ENCODE results near the gene TUBB8.
"Not testable (repeated sequence)": the region's sequence is repeated elsewhere in the genome, so short reads cannot be mapped to it uniquely, and the experiment has no call there.

Gene TUBB8

DNA sequence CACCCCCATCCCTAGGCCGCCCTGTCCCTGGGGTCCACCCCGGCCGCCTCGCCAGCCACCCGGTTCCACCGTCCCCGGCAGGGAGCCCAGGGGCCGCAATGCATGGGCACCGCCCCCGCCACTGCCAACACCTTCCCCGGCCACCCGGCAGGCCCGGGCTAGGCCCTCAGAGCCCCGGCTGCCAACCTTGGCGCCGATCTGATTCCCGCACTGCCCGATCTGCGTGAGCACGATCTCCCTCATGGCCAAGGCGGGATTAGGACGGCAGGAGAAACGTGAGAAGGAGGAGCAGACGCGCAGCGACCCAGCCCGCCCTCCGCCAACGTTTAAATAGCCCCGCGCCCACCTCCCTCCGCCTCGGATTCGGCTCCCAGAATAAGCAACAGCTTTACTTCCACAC is at the start of gene TUBB8:
Gene TUBB8 (minus strand): TSS at position 301 of the 400 bp plus-strand sequence. CDS start 58 bp downstream, at position 243.
- DNase-seq (ENCODE audit: low read depth) = no peak

- no peak for DNase-seq (ENCODE audit: low read depth)
These were observed 47.4 kb upstream of the TUBB8 start for GRCh38 chr10:96466-96865.

- DNase-seq (ENCODE audit: low read depth) = no peak
These were observed 46.4 kb upstream of the TUBB8 start for GRCh38 chr10:95356-96115.

DNA sequence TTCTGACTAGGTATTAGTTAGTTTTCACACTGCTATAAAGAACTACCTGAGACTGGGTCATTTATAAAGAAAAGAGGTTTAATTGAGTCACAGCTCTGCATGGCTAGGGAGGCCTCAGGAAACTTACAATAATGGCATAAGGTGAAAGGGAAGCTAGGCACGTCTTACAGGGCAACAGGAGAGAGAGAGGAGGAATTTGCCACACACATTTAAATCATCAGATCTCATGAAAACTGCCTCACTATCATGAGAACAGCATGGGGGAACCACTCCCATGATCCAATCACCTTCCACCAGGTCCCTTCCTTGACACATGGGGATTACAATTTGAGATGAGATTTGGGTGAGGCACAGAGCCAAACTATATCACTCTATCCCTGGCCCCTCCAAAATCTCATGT is 45.5 kb upstream of the TUBB8 start:
- no peak for DNase-seq (ENCODE audit: low read depth)

DNA sequence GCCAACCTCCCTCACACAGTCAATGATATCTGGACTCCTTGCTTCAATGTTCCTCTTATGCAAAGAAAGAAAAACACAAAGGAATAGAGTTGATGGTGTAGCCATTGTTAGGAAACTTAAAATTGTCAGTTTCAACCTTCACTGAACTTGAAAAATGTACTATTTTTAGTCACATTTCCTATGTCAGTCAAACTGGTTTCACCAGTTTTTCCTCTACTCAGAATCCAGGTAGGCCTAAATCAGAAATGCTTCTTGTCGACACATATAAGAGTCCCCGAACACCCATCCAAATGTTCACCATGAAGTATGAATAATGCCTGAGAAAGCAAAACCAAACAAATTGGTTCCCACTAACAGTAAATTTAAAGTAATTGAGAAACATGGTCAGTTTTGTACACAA is 43.8 kb upstream of the TUBB8 start:
- DNase-seq (ENCODE audit: low read depth) = no peak

- no peak for DNase-seq (ENCODE audit: low read depth)
These were observed 43.1 kb upstream of the TUBB8 start for GRCh38 chr10:92153-92552.

GRCh38 chr10:91313-91712 is 42.2 kb upstream of the TUBB8 start:
- no peak for DNase-seq (ENCODE audit: low read depth)

GRCh38 chr10:90161-90560 is 41.1 kb upstream of the TUBB8 start:
- no peak for DNase-seq (ENCODE audit: low read depth)

DNA sequence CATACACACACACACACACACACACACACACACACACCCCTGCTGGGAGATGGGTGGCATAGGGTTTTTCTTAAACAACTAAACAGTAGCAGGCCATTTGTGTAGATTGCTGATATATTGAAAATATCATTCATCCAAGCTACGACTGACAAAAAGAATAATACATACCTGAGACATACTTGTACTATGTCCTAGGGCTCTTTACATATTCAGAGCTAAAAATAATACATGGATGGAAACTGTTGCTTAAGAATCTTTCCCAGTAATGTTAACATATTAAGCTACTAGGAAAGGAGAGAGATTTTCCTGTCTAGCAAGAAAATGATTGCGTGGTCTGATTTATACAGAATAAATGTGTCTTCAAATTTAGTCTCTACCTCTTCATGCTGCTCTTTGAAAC is 40.2 kb upstream of the TUBB8 start:
- DNase-seq (ENCODE audit: low read depth) = no peak

- no peak for DNase-seq (ENCODE audit: low read depth)
These were observed 39.2 kb upstream of the TUBB8 start for GRCh38 chr10:88253-88652.

GRCh38 chr10:87177-88080 is 38.3 kb upstream of the TUBB8 start:
- DNase-seq (ENCODE audit: low read depth) = no peak

- DNase-seq (ENCODE audit: low read depth) = no peak
These were observed 36.9 kb upstream of the TUBB8 start for GRCh38 chr10:86031-86430.

GRCh38 chr10:85044-85443 is 35.9 kb upstream of the TUBB8 start:
- DNase-seq (ENCODE audit: low read depth) = no peak

DNA sequence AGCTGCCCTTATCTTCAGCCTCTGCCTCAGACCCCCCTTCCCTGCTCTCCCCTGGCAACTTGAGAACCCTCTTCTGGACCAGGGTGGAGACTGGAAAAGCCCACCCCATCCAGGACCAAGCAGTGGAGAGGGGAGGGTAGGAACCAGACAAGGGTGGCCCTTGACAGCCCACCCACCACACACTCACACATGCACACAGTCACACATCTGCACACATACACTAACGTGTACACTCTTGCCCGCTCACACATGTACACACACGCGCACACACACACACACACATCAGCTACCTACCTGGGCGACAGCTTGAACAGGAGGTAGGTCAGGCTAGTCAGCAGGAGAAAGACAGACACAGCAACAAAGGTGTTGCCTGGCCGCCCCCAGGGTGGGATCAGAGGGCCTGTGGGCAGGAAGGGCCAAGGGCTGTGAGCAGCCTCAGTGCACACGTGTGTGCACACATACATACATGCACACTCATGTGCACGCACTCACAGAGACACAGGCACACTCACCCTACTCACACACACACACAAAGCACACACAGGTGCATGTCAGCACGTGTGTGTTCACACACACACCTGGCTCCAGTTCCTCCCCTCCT is 34.9 kb upstream of the TUBB8 start:
- DNase-seq (ENCODE audit: low read depth) = no peak

GRCh38 chr10:80477-81105 is 31.5 kb upstream of the TUBB8 start:
- DNase-seq (ENCODE audit: low read depth) = no peak

DNA sequence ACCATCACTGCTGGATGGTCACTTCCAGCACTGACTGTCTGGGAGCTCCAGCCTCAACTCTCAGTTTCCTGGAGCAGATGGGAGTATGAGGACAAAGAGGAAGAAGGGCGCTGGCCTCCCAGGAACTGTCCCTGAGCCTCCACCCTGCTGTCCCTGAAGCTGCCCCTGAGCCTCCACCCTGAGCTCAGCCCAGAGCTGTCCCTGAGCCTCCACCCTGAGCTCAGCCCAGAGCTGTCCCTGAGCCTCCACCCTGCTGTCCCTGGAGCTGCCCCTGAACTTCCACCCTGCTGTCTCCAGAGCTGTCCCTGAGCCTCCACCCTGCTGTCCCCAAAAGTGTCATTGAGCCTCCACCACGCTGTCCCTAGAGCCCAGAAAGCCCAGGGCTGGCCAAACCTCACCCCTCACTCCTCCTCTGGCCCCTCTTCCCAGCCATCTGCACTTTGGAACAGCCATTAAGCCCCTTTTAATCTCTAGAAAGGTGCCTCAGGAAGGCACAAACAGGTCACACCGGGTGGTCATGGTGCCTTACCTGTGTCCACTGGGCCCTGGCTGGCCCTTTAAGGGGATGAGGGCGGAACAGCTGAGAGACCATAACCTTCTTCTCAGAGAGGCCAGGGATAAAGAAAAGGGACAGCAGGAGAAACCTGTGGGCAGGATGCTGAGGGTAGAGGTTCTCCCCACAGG is 30.6 kb upstream of the TUBB8 start:
- no peak for DNase-seq (ENCODE audit: low read depth)

- no peak for DNase-seq (ENCODE audit: low read depth)
These were observed 29.5 kb upstream of the TUBB8 start for GRCh38 chr10:78556-78955.

GRCh38 chr10:74266-74621 is 25.1 kb upstream of the TUBB8 start:
- not testable (repeated sequence) for DNase-seq (ENCODE audit: low read depth)

GRCh38 chr10:73543-74265 is 24.6 kb upstream of the TUBB8 start:
- DNase-seq (ENCODE audit: low read depth) = peak; percentile 20

DNA sequence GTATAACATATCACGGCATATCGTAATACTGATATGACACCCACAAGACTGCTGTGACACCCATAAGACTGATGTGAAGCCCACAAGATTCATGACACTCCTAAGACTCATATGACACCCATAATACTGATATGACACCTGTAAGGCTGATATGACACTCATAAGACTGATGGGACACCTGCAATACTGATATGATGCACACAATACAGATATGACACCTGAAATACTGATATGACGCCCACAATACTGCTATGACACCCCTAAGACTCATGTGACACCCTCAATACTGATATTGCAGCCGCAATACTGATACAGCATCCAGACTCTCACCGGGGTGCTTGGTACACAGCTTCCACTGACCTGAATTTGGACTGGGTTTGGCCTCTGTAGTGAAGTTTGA is 19.1 kb upstream of the TUBB8 start:
- DNase-seq (ENCODE audit: low read depth) = not testable (repeated sequence)

DNA sequence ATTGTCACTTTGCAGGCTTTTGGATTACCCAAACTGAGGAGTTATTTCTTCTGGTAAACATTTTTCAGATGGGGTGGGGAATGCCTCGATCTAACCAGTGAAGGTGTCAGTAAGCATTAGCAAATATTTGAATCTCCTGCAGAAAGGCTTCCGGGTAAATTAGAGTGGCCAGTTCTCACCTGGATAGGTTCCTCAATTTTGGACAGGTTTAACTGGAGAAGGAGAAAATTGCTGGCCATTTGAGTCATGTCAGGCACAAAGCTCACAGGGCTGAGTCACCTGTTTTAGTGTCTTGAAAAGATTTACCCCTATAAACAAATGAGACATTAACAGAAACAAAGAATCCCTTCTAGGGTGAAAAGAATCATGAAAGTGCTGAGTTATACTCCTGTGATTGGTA is 830 bp upstream of the TUBB8 start:
- DNase-seq (ENCODE audit: low read depth) = not testable (repeated sequence)
